Measurements from ENCODE around the gene B4GALT5. TPM values are rescaled to one million over a fixed set of nuclear protein-coding genes. Genes with fewer than 3 reads are reported as not detected.
A peak's percentile ranks its signal among the peaks of the same experiment; 100 is the strongest.

The B4GALT5 gene
- polyA plus RNA-seq, 3 donors = 50.0 to 56.4 (median 50.1) TPM

DNA sequence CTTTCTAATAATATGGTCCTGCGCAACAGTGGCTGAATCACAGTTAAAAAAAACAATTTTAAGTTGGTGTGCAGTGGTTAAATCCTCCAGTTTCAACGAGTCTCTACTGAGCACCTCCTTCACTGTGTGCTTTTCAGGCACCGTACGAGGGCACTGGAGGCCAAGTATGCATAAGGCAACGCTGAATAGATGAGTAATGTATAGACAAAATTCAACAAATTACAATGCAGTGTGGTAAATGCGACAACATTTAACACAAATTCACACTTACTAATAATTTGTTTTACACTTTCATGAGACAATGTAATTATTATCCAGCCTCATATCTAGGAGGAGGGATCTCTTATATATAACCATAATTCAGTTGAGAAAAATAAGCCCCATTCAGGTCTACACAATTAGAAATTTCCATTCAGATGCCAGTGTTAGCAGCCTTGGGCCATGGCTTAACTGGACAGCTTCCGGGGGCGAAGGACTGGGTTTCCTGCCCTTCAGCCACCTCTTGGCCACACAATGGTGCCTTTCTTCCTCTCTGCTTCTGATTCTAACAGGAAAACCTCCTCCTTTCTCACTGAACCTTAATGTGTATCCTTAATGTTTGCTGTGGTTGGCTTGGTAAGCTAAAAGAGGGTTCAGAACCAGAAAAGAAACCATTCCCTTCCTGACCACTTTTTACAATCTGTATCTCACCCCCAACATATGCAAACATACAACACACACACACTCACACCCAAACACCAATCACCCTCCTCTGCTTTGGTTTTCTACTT lies 51.9 kb downstream of the B4GALT5 start:
- DNase-seq (ENCODE audit: low read depth in 3 of 3, low spot score in 2 of 3) = no peak

DNA sequence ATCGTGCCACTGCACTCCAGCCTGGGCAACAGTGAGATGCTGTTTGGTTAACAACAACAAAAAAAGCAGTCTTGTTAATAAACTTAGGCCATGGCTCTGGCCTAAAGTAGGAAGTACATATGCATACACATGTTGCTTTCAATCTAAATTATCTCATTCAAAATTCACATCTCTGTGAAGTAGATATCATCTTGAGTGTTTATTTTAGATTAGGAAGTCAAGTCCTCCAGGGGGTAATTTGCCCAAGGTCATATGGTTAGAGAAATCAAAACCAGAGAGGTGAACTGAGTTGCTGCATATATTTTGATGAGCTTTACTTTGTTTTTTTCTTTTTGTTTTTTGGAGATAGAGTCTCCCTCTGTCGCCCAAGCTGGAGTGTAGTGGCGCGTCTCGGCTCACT lies 52.8 kb downstream of the B4GALT5 start:
- no peak for DNase-seq (ENCODE audit: low read depth in 3 of 3, low spot score in 2 of 3)

DNA sequence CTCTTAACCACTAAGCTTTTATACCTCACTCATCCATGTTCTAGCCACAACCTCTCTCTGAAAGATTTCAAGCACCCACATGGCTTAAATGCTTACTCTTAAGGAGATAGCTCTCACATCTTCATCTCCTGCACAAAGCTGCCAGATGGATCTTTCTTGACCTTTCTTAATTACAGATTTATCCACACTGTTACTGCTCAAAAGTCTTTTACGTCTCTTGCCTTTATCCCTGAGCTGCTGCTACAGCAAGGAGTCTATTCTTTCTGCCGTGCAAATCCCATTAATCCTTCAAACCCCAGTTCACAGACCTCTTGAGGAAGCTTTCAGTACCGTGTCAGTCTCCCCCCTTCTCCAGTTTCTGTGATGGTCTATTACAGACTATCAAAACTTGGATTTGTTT lies 54.6 kb downstream of the B4GALT5 start:
- no peak for DNase-seq (ENCODE audit: low read depth in 3 of 3, low spot score in 2 of 3)

DNA sequence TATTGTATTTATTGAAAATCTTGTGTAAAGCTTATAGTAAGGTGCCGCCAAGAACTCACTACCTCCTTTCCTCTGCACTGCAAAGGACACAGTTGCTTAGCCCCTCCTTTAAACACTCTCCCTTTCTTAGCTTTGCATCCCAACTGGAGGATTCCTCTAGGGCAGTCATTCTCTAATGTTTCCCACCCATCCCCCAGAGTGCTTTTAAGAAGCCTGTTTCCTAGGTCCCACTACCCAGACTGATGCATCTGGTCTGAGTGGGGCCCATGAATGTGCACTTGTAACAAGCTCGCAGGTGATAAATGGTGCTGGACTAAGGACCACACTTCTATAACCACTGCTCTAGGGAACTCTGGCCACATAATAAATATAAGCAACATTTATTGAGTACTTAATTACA lies 55.2 kb downstream of the B4GALT5 start:
- no peak for DNase-seq (ENCODE audit: low read depth in 3 of 3, low spot score in 2 of 3)

DNA sequence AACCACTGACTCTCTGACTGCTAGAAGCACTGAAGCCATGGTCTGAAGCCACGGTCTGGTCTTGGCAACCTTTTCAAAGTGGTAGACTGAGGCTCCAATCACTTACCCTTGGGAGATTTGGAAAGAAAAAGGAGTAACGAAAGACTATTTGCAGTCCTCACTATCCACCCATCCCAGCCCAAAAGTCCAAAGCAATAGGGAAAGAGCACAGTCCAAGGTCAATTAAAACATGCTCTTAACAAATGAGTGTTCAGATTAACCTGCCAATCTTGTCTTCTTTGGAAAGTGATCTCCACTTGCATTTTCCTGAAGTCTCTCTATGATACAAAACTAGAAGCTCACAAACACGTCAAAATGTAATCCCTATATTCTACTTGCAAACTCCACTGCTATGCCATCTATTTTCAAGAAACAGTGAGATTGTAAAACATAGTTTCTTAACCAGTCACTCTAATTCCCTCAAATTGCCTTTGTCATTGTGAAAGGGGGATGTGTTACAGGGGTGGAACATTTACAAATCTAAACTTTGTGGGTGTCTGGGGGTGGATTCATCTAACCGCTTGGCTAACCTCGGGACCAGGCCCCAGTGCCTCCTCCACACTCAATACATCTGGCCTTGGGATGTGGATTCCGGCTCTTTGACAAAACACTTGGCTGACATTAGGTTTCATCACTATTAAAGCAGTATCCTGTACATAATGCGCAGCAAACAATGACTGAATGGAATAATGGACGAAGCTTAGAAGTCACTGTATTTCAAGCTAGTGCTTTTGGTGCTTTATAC lies 56.4 kb downstream of the B4GALT5 start:
- no peak for DNase-seq (ENCODE audit: low read depth in 3 of 3, low spot score in 2 of 3)

DNA sequence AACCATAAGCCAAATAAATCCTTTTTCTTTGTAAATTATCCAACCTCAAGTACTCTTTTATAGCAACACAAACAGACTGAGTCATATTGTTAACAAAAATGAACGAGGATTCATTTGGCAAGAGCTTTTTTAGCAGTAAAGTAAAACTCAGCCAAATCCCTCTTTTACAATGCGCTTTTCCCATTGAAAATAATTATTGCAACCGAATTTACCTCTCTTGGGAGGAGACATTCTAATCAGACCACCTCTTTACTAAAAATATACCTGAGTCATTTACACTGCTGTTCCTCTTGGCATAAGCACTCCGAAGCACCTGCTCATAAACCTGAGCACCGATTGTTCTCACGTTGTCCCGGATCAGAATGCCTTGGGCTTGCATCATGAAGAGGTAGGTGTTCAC lies 57.4 kb downstream of the B4GALT5 start:
- no peak for DNase-seq (ENCODE audit: low read depth in 3 of 3, low spot score in 2 of 3)

DNA sequence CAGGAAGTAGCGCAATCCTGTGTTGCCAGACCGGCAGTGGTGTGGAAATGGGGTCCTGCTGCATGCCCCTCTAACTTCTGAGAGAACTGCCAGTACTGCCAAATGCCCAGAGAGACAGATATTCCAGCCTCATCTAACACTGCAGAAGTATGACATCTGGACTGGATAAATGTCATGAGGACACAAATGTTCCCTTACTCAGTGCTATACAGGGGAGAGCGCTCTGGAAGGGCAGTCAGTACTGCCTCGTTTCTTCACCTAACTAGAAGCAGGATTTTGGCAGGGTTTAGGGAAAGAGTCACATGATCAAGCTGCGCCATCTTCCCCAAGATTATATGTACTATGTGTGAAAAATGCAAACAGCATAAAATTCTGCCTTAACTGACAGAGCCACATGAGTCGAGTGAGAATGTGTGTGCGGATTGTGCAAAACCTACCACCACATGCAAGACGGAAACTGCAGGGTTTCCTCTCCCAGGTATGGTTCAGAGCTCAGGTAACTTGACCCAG lies 59.7 kb downstream of the B4GALT5 start:
- no peak for DNase-seq (ENCODE audit: low read depth in 3 of 3, low spot score in 2 of 3)

DNA sequence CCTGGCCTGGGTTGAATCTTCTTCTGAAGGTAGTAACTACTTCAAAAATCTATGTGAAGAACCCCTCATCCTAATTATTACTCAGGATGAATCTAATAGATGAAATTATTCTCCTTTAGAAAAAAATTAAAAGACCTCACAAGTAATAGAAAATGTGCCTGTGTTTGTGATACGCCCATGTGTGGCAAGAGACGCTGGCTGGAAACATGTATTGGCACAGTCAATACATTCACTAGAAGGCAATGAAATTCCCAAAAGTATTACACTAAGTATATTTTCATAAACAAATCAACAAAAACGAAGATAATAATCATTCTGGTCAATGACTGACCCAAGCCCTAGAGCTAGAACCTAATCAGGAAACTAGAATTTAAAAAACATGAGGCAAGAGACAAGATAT lies 64.0 kb downstream of the B4GALT5 start:
- no peak for DNase-seq (ENCODE audit: low read depth in 3 of 3, low spot score in 2 of 3)

DNA sequence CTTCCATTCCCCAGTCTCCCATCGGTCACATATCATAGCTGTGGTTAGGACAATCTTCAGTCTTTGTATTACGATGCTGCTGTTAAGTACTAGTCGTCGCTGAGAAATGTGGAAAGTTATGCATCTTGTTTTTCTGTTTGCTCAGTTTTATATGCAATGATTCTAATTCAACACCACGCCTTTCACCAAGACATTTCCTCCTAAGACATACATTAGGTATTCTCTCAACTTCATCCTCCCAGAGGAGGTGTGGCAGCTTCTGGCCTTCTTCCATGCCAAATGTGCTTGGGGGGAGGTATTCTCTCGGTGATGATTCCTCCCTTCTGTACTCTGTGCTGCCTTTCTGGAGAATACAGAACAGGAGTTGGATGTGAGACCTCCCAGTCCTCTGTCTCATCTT lies 66.1 kb downstream of the B4GALT5 start:
- DNase-seq (ENCODE audit: low read depth in 3 of 3, low spot score in 2 of 3) = no peak

DNA sequence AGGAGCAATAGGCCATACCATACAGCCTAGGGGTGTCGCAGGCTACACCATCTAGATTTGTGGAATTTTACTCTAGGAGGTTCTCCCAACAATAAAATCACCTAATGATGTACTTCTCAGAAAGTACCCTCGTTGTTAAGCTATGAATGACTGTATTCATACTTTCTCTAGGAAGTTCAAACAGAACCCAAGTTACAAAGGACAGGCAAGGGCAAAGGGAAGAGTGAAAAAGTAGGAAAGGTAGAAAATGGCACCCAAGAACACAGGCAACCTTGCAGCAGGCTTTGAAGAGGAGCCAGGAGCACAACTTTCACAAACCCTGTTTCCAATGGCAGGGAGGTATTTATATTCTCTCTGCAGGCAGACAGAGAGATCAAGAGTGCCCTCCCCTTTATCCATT lies 67.2 kb downstream of the B4GALT5 start:
- DNase-seq (ENCODE audit: low read depth in 3 of 3, low spot score in 2 of 3) = no peak

DNA sequence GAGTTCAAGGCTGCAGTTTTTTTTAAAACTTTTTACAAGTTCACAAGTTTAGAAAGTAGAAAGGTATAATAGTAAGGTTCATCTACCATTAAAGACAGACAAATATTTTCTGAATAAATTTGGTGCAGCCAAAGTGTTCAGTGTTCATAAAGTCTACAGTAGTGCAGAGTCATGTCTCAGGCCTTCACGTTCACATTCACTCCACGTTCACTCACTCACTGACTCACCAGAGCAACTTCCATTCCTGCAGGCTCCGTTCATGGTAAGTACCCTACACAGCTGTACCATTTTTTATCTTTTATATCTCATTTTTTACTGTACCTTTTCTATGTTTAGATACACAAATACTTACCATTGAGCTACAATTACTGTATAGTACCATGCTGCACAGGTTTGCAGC lies 67.6 kb downstream of the B4GALT5 start:
- no peak for DNase-seq (ENCODE audit: low read depth in 3 of 3, low spot score in 2 of 3)

DNA sequence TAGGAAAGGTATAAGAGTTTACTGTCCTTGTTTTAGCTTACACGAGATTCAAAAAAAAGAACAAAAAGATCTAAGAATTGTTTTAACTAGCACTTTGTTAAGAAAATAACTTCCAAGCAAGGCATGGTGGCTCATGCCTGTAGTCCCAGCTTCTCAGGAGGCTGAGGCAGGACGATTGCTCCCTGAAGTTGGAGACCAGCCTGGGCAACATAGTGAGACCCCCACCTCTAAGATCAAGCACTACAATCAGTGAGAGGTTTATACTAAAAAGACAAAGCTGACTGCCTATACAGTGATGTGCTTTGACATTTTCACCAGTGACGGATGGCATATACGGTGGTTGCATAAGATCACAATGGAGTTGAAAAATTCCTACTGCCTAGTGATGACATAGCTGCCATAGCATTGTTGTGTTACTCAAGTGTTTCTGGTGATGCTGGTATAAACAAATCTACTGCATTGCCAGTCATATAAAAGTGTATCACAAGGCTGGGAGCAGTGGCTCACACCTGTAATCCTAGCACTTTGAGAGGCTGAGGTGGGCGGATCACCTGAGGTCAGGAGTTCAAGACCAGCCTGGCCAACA lies 68.6 kb downstream of the B4GALT5 start:
- DNase-seq (ENCODE audit: low read depth in 3 of 3, low spot score in 2 of 3) = no peak

DNA sequence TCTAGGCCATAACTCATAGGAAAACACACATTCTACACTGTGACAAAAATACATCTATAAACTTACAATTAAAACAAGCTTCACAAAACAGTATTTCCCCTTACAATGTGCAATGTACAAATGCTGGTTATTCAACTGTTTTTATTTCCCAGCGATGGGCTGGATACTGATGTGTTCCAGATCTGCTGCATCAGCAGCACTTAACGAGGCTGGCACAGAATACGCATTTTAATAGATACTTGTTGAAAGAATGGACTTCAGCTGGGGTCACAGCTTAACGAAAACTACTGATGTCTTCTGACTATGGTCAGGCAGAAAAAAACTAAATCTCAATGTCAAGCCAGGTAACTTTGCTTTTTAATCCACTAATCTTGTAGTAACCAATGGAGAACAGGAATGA lies 70.9 kb downstream of the B4GALT5 start:
- DNase-seq (ENCODE audit: low read depth in 3 of 3, low spot score in 2 of 3) = no peak

DNA sequence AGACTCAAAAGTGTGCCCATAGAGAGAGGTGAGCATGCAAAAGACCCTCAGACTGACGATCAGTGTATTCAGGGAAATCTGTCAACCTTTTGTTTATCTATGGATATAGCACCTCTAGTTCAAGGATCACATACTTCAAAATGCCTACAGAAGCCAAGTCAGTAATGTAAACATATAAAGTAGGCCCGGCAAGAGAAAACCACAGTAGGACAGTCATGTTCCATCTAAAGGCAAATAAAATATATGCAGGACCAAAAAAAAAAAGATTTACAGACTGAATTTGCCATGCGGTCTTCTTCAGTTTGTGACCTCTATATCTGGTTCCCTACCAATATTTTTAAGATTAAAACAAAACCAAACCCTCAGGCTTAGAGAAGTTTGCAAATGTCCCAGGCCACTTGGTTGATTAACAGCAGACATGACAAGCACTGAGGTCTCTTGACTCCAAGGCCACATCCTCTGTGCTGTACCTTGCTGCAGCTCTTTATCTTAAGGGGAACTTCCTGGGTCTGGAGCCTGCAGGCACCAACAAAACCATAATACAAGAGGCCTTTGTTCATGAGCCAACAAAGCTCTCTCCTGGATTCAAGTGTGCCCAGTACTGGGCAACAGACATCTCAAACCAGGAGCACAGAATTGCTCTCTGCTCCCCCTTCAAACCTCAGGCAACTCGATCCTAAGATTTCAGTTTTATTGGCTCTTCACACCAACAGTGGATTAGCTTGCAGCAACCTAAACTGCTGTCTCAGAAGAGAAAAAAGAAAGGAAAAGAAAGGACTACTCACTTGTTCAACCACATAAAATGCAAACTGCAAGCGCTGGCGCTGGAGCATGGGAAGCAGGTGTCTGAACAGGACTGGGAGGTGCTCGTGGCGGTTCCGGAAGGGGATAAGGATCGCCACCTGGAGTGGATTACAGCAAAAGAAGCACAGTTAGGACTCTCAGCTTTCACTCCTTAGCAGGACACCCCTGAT lies 71.7 kb downstream of the B4GALT5 start:
- DNase-seq (ENCODE audit: low read depth in 3 of 3, low spot score in 2 of 3) = no peak

DNA sequence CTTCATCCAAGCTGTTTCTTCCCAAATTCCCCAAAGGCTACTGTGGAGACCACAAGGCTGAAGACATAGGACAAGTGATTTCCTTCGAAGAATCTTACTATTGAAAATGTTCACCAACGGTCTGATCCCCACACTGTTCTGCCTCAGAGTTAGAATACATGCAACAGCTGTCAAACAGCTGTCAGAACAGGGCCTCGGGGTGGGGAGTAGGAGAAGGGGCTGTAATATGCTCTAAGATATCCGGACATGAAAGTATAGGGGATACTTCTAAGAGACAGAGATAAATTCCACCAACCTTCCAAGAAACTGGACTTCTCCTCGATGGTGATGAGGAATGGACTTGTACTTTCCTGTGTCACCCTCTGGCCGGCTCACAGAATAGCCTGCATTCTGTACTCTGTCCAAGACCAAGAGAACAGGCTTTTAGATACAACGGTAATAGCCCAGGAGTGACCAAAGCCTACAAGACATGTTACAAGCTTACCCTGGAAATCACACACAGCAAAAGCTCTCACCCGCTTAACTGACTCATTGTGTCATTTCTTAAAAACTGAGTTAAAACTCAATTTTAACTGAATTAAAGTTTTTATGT lies 76.5 kb downstream of the B4GALT5 start:
- DNase-seq (ENCODE audit: low read depth in 3 of 3, low spot score in 2 of 3) = no peak

DNA sequence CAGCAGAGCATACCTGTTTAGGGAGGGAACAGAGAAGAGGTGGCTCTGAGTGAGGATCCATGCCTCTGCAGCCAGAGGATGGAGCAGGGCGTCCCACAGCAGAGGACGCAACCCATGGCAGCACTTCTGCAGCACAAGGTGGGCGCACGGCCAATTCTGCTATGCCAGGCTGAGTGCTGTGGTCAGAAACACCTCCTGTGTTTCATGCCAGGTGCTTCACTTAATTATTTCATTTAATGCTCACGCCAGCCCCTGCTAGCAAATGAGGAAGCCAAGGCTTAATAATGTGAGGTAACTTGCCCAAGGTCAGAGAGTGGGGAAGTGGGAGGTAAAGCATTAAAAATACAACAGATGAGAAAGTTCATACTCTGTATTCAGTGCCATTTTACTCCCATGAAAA lies 77.2 kb downstream of the B4GALT5 start:
- DNase-seq (ENCODE audit: low read depth in 3 of 3, low spot score in 2 of 3) = no peak

DNA sequence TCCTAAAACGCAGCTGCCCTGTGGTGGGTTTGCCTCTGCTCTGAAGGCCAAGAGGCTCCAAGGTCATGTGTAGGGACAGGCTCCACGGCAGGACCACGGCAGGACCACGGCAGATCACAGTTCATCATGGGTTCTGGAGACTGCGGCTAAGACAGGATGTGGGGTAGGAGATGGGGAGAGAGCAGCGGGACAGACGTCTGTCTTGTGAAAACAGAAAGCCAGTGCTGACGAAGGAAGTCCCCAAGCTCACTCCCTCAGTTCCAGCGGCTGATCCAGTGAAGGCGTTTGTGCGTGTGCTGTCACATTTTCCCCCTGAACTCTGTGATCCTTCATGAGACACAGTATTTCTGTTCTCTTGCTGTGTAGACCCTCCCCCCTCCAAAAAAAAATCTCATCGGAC lies 77.8 kb downstream of the B4GALT5 start:
- DNase-seq (ENCODE audit: low read depth in 3 of 3, low spot score in 2 of 3) = no peak

DNA sequence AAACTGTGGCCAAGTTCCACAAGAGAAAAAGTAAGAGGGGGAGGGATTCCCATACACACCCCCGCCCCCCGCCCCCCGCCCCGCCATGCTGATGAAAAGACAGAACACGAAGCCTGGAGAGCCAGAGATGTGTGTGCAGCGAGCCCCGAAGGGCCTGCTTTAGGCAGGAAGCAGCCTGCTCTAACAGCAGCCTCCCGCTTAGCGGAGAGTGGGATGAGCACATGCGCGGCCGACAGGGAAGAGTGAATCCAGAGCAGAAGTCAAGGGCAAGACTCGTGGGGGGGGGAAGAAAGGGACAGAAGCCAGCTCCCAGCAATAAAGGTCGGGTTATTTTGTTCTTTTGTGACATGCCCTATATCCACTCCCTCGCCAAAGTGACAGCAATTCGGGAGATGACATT lies 78.5 kb downstream of the B4GALT5 start:
- peak in 1 of 3 donors; percentile 43 for DNase-seq (ENCODE audit: low read depth in 3 of 3, low spot score in 2 of 3)

DNA sequence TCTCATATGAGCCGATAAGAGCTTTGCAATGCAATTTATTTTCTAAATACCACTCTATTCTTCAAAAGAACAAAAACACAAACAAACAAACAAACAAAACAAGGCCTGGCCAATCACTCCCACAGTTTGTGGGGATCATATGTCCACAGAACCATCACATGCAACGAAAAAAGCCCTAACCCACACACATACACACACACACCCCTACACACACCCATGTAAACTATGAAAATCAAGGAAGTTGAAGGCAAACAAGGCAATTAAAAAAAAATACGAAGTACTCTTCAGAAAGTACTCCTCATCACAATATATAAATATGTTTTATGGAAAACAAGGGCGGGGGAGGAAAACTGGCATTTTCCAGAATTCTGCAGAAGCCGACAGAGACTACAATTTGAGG lies 79.6 kb downstream of the B4GALT5 start:
- DNase-seq (ENCODE audit: low read depth in 3 of 3, low spot score in 2 of 3) = no peak

DNA sequence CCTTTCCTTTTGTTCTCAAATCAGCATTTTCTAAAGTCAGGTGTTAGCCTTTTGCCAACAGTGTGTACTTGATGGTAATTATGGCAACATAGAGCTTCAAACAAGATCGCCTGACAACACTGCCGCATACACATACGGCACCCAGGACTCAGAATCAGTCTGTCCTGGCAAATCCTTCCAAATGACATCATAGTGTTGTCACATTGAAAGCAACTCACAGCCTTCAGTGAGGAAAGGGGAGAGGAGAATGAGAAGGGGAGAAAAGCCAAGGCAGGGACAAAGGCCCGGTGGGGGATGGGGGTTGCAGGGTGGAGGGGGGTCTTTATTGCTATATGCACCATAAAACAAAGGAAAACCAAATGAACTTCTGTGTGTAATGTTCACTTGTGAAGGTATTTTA lies 80.0 kb downstream of the B4GALT5 start:
- DNase-seq (ENCODE audit: low read depth in 3 of 3, low spot score in 2 of 3) = no peak
